Aorta (tissue), 5 donors: ENCODE results near the gene API5. TPM values are rescaled to one million over a fixed set of nuclear protein-coding genes. Genes with fewer than 3 reads are reported as not detected.
"Not testable (repeated sequence)": the region's sequence is repeated elsewhere in the genome, so short reads cannot be mapped to it uniquely, and the experiment has no call there.

Experiments
- ATAC-seq: fragments of 200-7000 bp; cut with Tn5 transposase; one replicate; pipeline ENCODE4 v1.9.1; 2022; ENCODE audit warnings: moderate library complexity; ENCODE audit not compliant: low FRiP score
- DNase-seq, 2 donors: peaks; one replicate each; pipeline ENCODE4 v3.0.0-alpha.2; 2020
- H3K27ac ChIP-seq, 2 donors: one replicate each; pipeline ENCODE4 v1.5.1; 2013; ENCODE audit warnings: low read length in 2 of 2, mild to moderate bottlenecking in 2 of 2, moderate library complexity in 2 of 2, control low read depth in 1 of 2, inconsistent platforms in 1 of 2, low read depth in 1 of 2
- H3K27me3 ChIP-seq, 2 donors: one replicate each; pipeline ENCODE4 v1.6.1; 2013; ENCODE audit warnings: control low read depth in 1 of 2, low read length in 1 of 2, mild to moderate bottlenecking in 1 of 2, moderate library complexity in 1 of 2; ENCODE audit not compliant: insufficient read depth in 2 of 2, control insufficient read depth in 1 of 2
- H3K36me3 ChIP-seq, 2 donors: one replicate each; pipeline ENCODE4 v1.6.1; 2013; ENCODE audit warnings: control low read depth in 1 of 2, low read length in 1 of 2, mild to moderate bottlenecking in 1 of 2; ENCODE audit not compliant: insufficient read depth in 2 of 2, control insufficient read depth in 1 of 2
- H3K4me1 ChIP-seq, 2 donors: one replicate each; pipeline ENCODE4 v1.6.1; 2013; ENCODE audit warnings: low read length in 2 of 2, control low read depth in 1 of 2, mild to moderate bottlenecking in 1 of 2, moderate library complexity in 1 of 2; ENCODE audit not compliant: insufficient read depth in 2 of 2, control insufficient read depth in 1 of 2
- H3K4me3 ChIP-seq, 2 donors: one replicate each; pipeline ENCODE4 v1.5.1; 2013; ENCODE audit warnings: low read length in 2 of 2, control low read depth in 1 of 2, mild to moderate bottlenecking in 1 of 2
- H3K9me3 ChIP-seq: one replicate; pipeline ENCODE4 v1.6.1; 2013; ENCODE audit warnings: mild to moderate bottlenecking, low read length; ENCODE audit not compliant: control insufficient read depth
- WGBS, 2 donors: extraction: QIAGEN DNeasy Blood & Tissue Kit; methylation state at CpG; one replicate each; pipeline ENCODE4 v1.1.7; 2013; 5-methylcytosine and 5-hydroxymethylcytosine counted together
- intact Hi-C, 2 donors: fragments of 100-400 bp; cut with DNase I; formaldehyde crosslinking; loops; one replicate each; pipeline versions ENCODE4 v1.14.2 to v1.15.0; 2022
- polyA plus RNA-seq, 2 donors: library from polyadenylated mRNA; stranded (reverse); fragments of 200-250 nt; gene quantifications; one replicate each; pipeline ENCODE4 v1.2.3, GENCODE V29; 2013
- total RNA-seq, 2 donors: library from RNA; stranded (reverse); fragmentation: NEBNext Ultra II Directional; extraction: Animal tissue kit (Norgen Biotek cat#: 25700); gene quantifications; one replicate each; pipeline ENCODE4 v1.2.1, GENCODE V29; 2021
- donor health status: healthy with polysubstance abuse.
- donor health status: Bipolar disorder and iron deficiency.
- donor health status: DM: no; HTN: no; CAD: no.
- donor health status: DM: no; HTN: no; CAD: no.
- donor health status: DM: yes; HTN: yes; CAD: no.

Gene API5
- total and polyA plus RNA-seq, 4 donors: 37.6 to 67.7 (median 51.6) TPM

GRCh38 chr11:43285826-43286225 lies 26.0 kb upstream of the API5 start:
- Histone ChIP-seq H3K9me3 (no peaks in the 10 kb centered on the region), H3K4me3 (no peak overlapping the region), H3K27me3 (no peaks in the 10 kb centered on the region), H3K4me1 (no peaks in the 10 kb centered on the region), H3K27ac (no peak overlapping the region), H3K36me3 (no peaks in the 10 kb centered on the region)
- 18 to 32% methylated on average over 4 of the region's 4 CpGs for WGBS, 2 donors
- ATAC-seq: no peak
- intact Hi-C loops: loop anchor here in 1 of 2 donors (10.0 kb wide), 1 partner anchor 521 kb away; no protein-coding TSS in a partner anchor
- no peak for DNase-seq

- no peak for ATAC-seq
- 86 to 87% methylated on average over 3 of the region's 3 CpGs for WGBS, 2 donors
- intact Hi-C loops: loop anchor here in 1 of 2 donors (10.0 kb wide), 1 partner anchor 525 kb away; no protein-coding TSS in a partner anchor
Observed at GRCh38 chr11:43289368-43289767, 22.4 kb upstream of the API5 start.

GRCh38 chr11:43298397-43298796 lies 13.4 kb upstream of the API5 start:
- Histone ChIP-seq H3K4me3 (no peak overlapping the region), H3K27me3 (no peaks in the 10 kb centered on the region), H3K9me3 (peaks cover 3% of the 10 kb centered on the region), H3K4me1 (no peaks in the 10 kb centered on the region), H3K27ac (no peak overlapping the region), H3K36me3 (no peaks in the 10 kb centered on the region)
- 78% methylated on average over 7 of the region's 7 CpGs for WGBS, 2 donors
- intact Hi-C loops: no loop called here
- ATAC-seq: no peak
- DNase-seq: no peak

More at GRCh38 chr11:43289368-43289767, 22.4 kb upstream of the API5 start:
- H3K27me3 ChIP-seq: no peaks in the 10 kb centered on the region
- no peak for DNase-seq
- H3K4me3 ChIP-seq: no peak overlapping the region
- no peaks in the 10 kb centered on the region for H3K36me3 ChIP-seq
- no peak overlapping the region for H3K27ac ChIP-seq
- no peaks in the 10 kb centered on the region for H3K9me3 ChIP-seq
- no peaks in the 10 kb centered on the region for H3K4me1 ChIP-seq

- intact Hi-C loops: no loop called here
- WGBS, 2 donors: 73 to 80% methylated on average over 2 of the region's 2 CpGs
- Histone ChIP-seq H3K36me3 (peaks cover 0 to 3% of the 10 kb centered on the region in 2 donors), H3K27ac (no peak overlapping the region), H3K4me1 (no peaks in the 10 kb centered on the region), H3K4me3 (no peak overlapping the region), H3K9me3 (no peaks in the 10 kb centered on the region), H3K27me3 (no peaks in the 10 kb centered on the region)
- ATAC-seq: no peak
- DNase-seq: no peak
Observed at GRCh38 chr11:43315966-43316365, 4.2 kb downstream of the API5 start.

- intact Hi-C loops: no loop called here
- Histone ChIP-seq H3K4me3 (no peak overlapping the region), H3K27me3 (no peaks in the 10 kb centered on the region), H3K27ac (no peak overlapping the region), H3K9me3 (no peaks in the 10 kb centered on the region), H3K4me1 (no peaks in the 10 kb centered on the region), H3K36me3 (peaks cover 0 to 3% of the 10 kb centered on the region in 2 donors)
- WGBS, 2 donors: 86 to 91% methylated on average over 6 of the region's 6 CpGs
- DNase-seq (no peak), ATAC-seq (no peak)
Observed at GRCh38 chr11:43316451-43316850, 4.7 kb downstream of the API5 start.

- intact Hi-C loops: no loop called here
- 23 to 29% methylated on average over 2 of the region's 2 CpGs for WGBS, 2 donors
Observed at GRCh38 chr11:43327987-43328386, 16.2 kb downstream of the API5 start.

GRCh38 chr11:43328482-43328881 lies 16.7 kb downstream of the API5 start:
- 93 to 95% methylated on average over 2 of the region's 2 CpGs for WGBS, 2 donors

More at GRCh38 chr11:43327987-43328386, 16.2 kb downstream of the API5 start:
- Histone ChIP-seq H3K4me3 (no peak overlapping the region), H3K4me1 (no peaks in the 10 kb centered on the region), H3K36me3 (peaks cover 7 to 10% of the 10 kb centered on the region in 2 donors), H3K27ac (no peak overlapping the region), H3K27me3 (no peaks in the 10 kb centered on the region), H3K9me3 (no peaks in the 10 kb centered on the region)
- no peak for DNase-seq
- no peak for ATAC-seq

GRCh38 chr11:43341159-43341558 lies 29.4 kb downstream of the API5 start:
- Histone ChIP-seq H3K4me3 (no peak overlapping the region), H3K36me3 (peaks cover 3 to 4% of the 10 kb centered on the region in 2 donors)

More at GRCh38 chr11:43328482-43328881, 16.7 kb downstream of the API5 start:
- DNase-seq (no peak), ATAC-seq (no peak)
- no peak overlapping the region for H3K27ac ChIP-seq
- intact Hi-C loops: no loop called here
- H3K9me3 ChIP-seq: no peaks in the 10 kb centered on the region
- H3K27me3 ChIP-seq: no peaks in the 10 kb centered on the region
- H3K36me3 ChIP-seq: peaks cover 7 to 10% of the 10 kb centered on the region in 2 donors
- no peak overlapping the region for H3K4me3 ChIP-seq
- no peaks in the 10 kb centered on the region for H3K4me1 ChIP-seq

GRCh38 chr11:43351426-43351825 lies 39.6 kb downstream of the API5 start:
- 27 to 29% methylated on average over 4 to 6 of the region's 17 CpGs for WGBS, 2 donors
- intact Hi-C loops: not testable (repeated sequence)

More at GRCh38 chr11:43341159-43341558, 29.4 kb downstream of the API5 start:
- Histone ChIP-seq H3K27ac (no peak overlapping the region), H3K9me3 (no peaks in the 10 kb centered on the region), H3K4me1 (no peaks in the 10 kb centered on the region), H3K27me3 (no peaks in the 10 kb centered on the region)
- DNase-seq: no peak
- intact Hi-C loops: no loop called here
- ATAC-seq: no peak

More at GRCh38 chr11:43351426-43351825, 39.6 kb downstream of the API5 start:
- not testable (repeated sequence) for H3K9me3 ChIP-seq, H3K27me3 ChIP-seq, H3K4me3 ChIP-seq, H3K36me3 ChIP-seq, H3K27ac ChIP-seq, H3K4me1 ChIP-seq, ATAC-seq, DNase-seq
